Muscle layer of duodenum (tissue), 2 donors: ENCODE measurements around the gene RBP4.
A peak's percentile ranks its signal among the peaks of the same experiment; 100 is the strongest.
"Not testable (repeated sequence)": the region's sequence is repeated elsewhere in the genome, so short reads cannot be mapped to it uniquely, and the experiment has no call there.

Experiments used
- H3K27ac ChIP-seq: one replicate; pipeline ENCODE4 v1.7.0; 2013; ENCODE audit warnings: mild to moderate bottlenecking, low read length
- H3K27me3 ChIP-seq: one replicate; pipeline ENCODE4 v1.7.0; 2013; ENCODE audit warnings: low read depth, mild to moderate bottlenecking, control low read depth, low read length
- H3K36me3 ChIP-seq, 2 donors: one replicate each; pipeline ENCODE4 v1.7.0; 2013; ENCODE audit warnings: low read length in 2 of 2, control low read depth in 1 of 2, mild to moderate bottlenecking in 1 of 2; ENCODE audit not compliant: insufficient read depth in 2 of 2, control insufficient read depth in 1 of 2
- H3K4me1 ChIP-seq, 2 donors: one replicate each; pipeline ENCODE4 v1.7.0; 2013; ENCODE audit warnings: low read length in 2 of 2, mild to moderate bottlenecking in 2 of 2, control low read depth in 1 of 2, moderate library complexity in 1 of 2; ENCODE audit not compliant: insufficient read depth in 2 of 2, control insufficient read depth in 1 of 2
- H3K4me3 ChIP-seq, 2 donors: one replicate each; pipeline ENCODE4 v1.7.0; 2013; ENCODE audit warnings: low read length in 2 of 2, low read depth in 1 of 2, mild to moderate bottlenecking in 1 of 2
- H3K9me3 ChIP-seq, 2 donors: one replicate each; pipeline ENCODE4 v1.7.0; 2013; ENCODE audit warnings: low read length in 2 of 2, control low read depth in 1 of 2, mild to moderate bottlenecking in 1 of 2; ENCODE audit not compliant: control insufficient read depth in 1 of 2
- donor health status: healthy.

Gene RBP4

DNA sequence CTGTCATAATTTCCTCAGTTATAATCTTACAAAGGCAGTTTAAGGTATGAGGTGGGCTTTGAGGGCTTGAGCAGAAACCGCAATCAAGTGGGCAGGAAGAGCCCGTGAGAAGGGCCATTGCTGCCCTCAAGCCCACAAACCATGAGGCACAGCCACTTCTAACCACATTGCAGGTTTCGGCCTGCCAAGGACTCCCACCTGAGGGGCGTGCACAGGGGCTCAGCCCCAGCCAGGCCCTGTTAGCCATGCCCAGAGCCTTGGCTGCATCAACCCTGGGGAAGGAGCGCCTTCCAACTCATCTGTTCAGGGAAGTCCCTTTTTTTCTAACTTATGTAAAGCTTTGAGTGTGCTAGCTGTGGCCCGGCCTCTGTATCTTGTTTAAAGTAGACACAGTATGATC lies 40.5 kb downstream of the RBP4 start:
- no peak overlapping the region for H3K27ac ChIP-seq
- no peaks in the 10 kb centered on the region for H3K9me3 ChIP-seq

DNA sequence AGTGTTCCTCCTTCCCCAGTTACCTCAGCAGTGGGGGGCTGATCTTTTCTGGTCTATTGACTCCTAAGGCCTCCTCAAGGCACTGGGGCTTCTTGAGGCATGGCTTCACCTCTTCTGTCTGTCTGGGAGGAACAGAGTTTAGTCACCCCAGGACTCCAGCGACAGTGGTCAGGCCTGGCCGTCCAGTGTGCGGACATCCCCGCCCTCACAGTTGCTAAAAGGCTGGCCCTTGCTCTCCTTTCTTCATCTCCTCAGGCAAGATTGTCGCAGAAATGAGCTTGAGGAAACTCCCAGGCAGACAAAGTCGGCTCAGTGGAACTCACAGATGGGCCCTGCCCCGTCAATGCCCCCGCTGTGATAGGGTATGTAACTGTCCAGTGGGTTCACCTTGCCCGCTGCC lies 41.5 kb downstream of the RBP4 start:
- Histone ChIP-seq H3K4me3 (no peak overlapping the region), H3K4me1 (no peaks in the 10 kb centered on the region), H3K27me3 (no peaks in the 10 kb centered on the region), H3K9me3 (no peaks in the 10 kb centered on the region), H3K27ac (no peak overlapping the region), H3K36me3 (no peaks in the 10 kb centered on the region)

More for the DNA sequence above, 40.5 kb downstream of the RBP4 start:
- Histone ChIP-seq H3K27me3 (no peaks in the 10 kb centered on the region), H3K36me3 (no peaks in the 10 kb centered on the region), H3K4me1 (no peaks in the 10 kb centered on the region), H3K4me3 (no peak overlapping the region)

DNA sequence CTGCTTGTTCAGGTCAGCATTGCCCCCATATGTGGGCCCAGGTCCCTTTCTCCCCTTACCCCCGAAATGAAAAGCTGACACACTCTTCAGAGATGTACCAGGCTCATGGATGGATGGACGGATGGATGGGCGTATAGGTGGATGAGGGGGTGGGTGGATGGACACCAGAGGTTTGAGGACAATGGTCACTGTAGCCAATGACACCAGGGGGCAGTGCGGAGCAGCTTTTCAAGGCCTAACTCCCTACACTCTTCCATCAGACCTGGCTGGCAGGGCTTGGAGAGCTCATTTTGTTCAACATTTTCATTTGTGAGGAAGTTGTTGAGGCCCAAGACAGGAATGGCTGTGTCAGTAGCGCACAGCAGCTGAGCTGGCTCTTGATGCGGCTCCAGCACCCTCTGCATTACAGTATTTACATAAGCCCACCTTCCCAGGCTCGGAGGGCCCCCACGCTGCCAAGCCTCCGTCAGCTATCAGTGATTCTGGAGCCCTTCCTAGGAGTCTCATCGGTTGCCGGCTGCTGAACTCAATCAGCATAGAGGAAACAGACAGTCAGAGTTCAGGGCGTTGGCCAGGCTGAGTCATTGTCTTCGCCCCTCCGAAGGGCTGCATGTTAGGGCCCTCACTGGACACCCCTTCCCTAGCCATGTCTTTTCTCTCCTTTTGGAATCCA lies 46.1 kb downstream of the RBP4 start:
- Histone ChIP-seq H3K27me3 (no peaks in the 10 kb centered on the region), H3K9me3 (no peaks in the 10 kb centered on the region), H3K4me3 (no peak overlapping the region), H3K4me1 (no peaks in the 10 kb centered on the region), H3K36me3 (no peaks in the 10 kb centered on the region), H3K27ac (no peak overlapping the region)

DNA sequence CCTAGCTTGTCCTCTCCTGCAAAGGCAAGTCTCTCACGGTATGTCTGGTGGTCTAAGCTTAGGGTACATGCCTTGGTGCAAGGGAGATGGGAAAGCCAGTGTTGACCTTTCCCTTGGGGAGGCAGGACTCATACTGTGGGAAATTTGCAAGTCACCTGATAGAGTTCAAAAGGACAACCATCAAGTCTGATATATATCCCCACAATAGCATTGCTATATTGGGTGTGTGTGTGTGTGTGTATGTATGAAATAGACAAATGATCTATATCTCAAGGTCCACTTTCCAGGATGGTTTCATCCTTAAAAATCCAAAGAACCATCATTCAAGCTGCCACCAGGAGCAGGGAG lies 46.7 kb downstream of the RBP4 start:
- H3K4me1 ChIP-seq: no peaks in the 10 kb centered on the region
- no peak overlapping the region for H3K4me3 ChIP-seq
- no peaks in the 10 kb centered on the region for H3K36me3 ChIP-seq
- no peaks in the 10 kb centered on the region for H3K27me3 ChIP-seq
- H3K9me3 ChIP-seq: no peaks in the 10 kb centered on the region
- no peak overlapping the region for H3K27ac ChIP-seq

DNA sequence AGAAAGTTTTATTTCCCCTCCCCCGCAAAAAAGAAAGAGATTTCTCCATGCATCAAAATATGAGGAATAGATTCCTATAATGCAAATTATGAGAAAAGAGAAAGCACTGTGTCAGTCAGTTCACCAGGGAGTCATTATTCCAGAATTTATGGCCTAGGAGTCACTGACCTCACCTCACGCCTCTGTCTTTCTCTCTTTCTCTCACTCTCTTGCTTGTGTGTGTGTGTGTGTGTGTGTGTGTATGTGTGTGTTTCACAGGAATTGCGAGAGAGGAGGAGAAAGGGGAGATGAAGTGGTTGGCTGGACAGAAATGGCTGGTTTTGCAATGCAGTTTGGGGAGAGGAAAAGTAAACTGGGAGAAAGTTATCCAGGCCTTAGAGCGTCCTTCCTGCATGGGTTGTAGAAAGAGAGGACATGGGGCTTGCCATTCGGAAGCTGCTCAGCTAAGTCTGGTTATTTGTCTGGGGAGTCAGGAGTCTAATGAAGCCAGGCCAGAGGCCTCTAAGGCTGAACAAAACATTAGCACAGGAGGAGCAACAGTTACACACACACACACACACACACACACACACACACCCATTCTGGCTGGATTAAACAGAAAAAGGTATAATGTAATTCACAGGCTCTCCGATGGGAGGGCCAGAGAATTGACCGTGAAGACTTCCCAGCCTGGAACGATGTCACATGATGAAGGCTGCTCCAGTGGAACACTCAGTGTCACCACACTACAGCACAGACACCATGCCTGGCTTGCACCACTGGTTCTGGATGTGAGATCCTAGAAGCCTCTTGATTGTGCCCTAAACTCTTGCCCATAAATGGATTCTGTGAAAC lies 47.3 kb downstream of the RBP4 start:
- Histone ChIP-seq H3K27ac (no peak overlapping the region), H3K36me3 (no peaks in the 10 kb centered on the region), H3K27me3 (no peaks in the 10 kb centered on the region), H3K4me1 (no peaks in the 10 kb centered on the region), H3K4me3 (no peak overlapping the region), H3K9me3 (no peaks in the 10 kb centered on the region)

DNA sequence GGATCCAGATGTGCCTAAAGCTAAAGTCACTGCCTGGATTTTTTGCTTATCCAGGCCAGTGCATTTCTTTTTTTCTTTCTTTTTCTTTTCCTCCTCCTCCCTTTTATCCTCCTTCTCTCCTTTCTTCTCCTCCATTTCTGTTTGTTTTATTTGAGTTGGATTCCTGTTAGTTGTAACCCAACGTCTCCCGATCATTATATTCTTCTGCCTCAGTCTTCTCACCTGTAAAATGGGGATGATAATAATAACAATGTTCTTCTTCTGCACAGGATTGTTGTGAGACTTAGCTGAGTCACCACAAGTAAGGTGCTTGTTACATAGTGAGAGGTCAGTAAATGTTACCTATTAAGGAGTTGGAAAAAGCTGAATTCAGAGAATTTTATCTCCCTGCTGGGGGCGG lies 48.3 kb downstream of the RBP4 start:
- Histone ChIP-seq H3K27ac (no peak overlapping the region), H3K9me3 (no peaks in the 10 kb centered on the region), H3K4me3 (no peak overlapping the region), H3K4me1 (no peaks in the 10 kb centered on the region), H3K36me3 (no peaks in the 10 kb centered on the region), H3K27me3 (no peaks in the 10 kb centered on the region)

DNA sequence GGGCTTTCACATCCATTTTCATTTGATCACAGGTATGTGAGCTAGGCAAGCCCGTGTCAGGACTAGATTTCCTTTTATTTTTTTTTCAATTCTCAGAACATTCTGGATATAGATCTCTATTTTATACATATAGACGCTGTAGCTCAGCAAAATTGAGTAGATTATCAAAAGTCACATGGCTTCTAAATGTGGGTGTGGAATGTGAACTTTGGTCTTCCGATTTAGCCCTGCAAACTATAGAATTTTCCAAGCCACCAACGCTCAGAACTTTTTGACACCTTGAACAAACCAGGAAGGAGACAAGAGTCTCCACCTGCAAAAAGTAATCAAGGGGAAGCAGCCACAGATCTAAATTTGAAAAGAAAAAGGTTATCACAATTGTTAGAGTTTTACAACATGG lies 50.4 kb downstream of the RBP4 start:
- no peaks in the 10 kb centered on the region for H3K9me3 ChIP-seq
- H3K27me3 ChIP-seq: no peaks in the 10 kb centered on the region
- H3K27ac ChIP-seq: no peak overlapping the region

DNA sequence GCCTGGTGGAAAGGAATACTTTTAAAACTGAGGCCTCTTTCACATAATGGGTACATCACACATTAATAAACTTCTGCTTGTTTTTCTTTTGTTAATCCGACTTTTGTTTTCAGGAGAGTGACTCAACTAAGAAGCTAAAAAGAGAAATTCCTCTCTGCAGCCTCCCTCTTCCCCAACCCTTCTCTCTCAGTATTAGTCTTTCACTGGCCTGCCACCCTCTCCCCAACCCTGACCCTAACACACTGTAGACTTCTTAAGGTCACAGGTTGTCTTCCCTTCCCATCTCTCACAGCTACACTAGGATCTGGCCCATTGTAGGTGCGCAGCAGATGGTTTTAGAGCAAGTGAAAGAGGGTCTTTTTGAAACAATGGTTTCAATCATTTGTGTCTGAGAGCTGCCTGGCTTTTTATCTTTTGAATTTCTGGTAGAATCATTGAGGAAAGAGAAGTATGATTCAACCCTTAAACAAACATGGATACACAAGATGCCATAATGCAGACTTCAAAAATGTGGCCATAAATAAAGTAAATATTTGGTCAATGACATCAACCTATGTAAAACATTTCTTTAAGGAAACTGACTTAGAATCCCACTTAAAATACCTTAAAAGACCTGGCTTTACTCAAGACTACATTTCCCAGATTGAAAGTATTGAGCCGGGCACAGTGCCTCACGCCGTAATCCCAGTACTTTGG lies 52.5 kb downstream of the RBP4 start:
- Histone ChIP-seq H3K27ac (no peak overlapping the region), H3K27me3 (no peaks in the 10 kb centered on the region), H3K9me3 (no peaks in the 10 kb centered on the region), H3K36me3 (no peaks in the 10 kb centered on the region), H3K4me3 (no peak overlapping the region), H3K4me1 (no peaks in the 10 kb centered on the region)

More for the DNA sequence above, 50.4 kb downstream of the RBP4 start:
- Histone ChIP-seq H3K4me3 (no peak overlapping the region), H3K4me1 (no peaks in the 10 kb centered on the region), H3K36me3 (no peaks in the 10 kb centered on the region)

DNA sequence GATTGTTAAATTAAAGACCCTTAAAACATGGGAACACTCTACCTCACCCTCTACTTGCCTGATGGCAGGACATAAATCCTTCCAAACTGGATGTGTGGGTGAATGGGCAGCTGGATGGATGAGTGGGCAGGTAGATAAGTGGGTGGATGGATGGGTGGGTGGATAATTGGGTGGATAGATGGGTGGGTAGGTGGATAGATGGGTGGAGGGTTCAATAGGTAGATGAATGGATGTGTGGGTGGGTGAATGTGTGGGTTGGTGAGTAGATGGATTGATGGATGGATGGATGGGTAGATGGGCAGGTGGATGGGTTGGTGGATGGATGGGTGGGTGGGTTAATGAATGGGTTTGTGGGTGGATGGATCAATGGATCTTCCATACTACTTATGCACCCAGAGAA lies 53.5 kb downstream of the RBP4 start:
- H3K4me3 ChIP-seq: no peak overlapping the region
- H3K4me1 ChIP-seq: no peaks in the 10 kb centered on the region
- H3K36me3 ChIP-seq: no peaks in the 10 kb centered on the region
- no peaks in the 10 kb centered on the region for H3K27me3 ChIP-seq
- no peaks in the 10 kb centered on the region for H3K9me3 ChIP-seq
- no peak overlapping the region for H3K27ac ChIP-seq

DNA sequence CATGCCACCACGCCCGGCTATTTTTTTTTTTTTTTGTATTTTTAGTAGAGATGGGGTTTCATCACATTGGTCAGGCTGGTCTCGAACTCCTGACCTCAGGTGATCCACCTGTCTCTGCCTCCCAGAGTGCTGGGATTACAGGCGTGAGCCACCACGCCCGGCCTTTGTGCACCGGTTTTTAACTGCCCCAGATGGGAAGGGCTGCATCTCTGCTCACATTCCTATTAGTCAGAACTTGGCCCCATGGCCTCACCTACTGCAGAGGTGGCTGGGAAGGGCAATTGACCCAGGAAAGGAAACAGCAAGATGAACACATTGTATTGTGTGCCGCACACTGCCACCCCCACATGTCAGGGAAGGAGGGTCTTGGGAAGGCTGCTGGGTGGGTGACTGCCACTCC lies 54.0 kb downstream of the RBP4 start:
- H3K27me3 ChIP-seq, H3K36me3 ChIP-seq, H3K27ac ChIP-seq, H3K9me3 ChIP-seq, H3K4me3 ChIP-seq, H3K4me1 ChIP-seq: not testable (repeated sequence)

DNA sequence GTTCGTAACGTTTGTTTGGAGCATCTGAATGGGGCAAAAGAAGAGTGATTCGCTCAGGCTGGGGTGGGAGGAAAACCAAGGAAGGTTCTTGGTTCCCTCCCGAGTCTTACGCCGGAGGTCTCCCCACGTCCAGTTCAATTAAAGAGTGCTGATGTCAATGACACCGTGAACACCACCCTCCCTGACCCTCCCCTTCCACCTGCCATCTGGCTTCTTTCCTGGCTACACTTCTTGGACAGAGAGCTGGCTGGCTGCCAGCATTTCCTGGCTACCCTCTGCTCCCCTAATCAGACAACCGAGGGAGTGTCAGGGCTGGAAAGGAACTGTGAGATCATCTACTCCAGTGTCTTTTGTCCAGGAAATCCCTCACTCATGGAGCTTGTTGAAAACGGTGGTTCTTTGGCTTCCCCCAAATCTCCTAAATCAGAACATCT lies 58.7 kb downstream of the RBP4 start:
- no peaks in the 10 kb centered on the region for H3K36me3 ChIP-seq
- H3K9me3 ChIP-seq: no peaks in the 10 kb centered on the region
- H3K4me3 ChIP-seq: peak overlapping the region; percentile 42 to 47
- no peaks in the 10 kb centered on the region for H3K27me3 ChIP-seq
- H3K4me1 ChIP-seq: no peaks in the 10 kb centered on the region
- no peak overlapping the region for H3K27ac ChIP-seq
